OCI-LY3 (cell line): ENCODE results near the gene PTRH2.

ENCODE experiments used
- EZH2phosphoT487 ChIP-seq: fragments of 200-600 bp; shearing (Covaris generic); IDR thresholded peaks from 2 replicates; pipeline ENCODE4 v1.6.1; 2018; ENCODE audit warnings: antibody characterized with exemption, mixed run types, low read depth
- TF ChIP-seq, protein P1 (sequence below): fragments of 200-600, 300-600 bp; sonication (generic); IDR thresholded peaks from 2 replicates; pipeline ENCODE4 v1.5.1; 2014; ENCODE audit warnings: antibody characterized with exemption, low read length, low read depth

DNA sequence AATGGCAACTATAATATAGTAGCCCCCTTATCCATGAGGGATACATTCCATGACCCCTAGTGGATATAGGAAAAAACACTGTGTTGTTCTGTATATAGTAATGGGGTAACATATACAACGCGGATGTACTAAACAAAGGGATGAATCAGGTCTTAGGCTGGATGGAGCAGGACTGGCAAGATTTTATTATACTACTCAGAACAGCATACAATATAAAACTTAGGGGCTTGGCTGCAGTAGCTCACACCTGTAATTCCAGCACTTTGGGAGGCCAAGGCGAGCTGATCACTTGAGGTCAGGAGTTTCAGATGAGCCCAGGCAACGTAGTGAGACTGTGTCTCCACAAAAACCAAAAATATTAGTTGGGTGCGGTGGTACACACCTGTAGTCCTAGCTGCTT lies 27.0 kb upstream of the PTRH2 start:
- TF ChIP-seq, protein P1, sequence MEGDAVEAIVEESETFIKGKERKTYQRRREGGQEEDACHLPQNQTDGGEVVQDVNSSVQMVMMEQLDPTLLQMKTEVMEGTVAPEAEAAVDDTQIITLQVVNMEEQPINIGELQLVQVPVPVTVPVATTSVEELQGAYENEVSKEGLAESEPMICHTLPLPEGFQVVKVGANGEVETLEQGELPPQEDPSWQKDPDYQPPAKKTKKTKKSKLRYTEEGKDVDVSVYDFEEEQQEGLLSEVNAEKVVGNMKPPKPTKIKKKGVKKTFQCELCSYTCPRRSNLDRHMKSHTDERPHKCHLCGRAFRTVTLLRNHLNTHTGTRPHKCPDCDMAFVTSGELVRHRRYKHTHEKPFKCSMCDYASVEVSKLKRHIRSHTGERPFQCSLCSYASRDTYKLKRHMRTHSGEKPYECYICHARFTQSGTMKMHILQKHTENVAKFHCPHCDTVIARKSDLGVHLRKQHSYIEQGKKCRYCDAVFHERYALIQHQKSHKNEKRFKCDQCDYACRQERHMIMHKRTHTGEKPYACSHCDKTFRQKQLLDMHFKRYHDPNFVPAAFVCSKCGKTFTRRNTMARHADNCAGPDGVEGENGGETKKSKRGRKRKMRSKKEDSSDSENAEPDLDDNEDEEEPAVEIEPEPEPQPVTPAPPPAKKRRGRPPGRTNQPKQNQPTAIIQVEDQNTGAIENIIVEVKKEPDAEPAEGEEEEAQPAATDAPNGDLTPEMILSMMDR = no peak
- no peak for TF ChIP-seq EZH2phosphoT487
